ENCODE measurements around the gene OR13C2. TPM values are rescaled to one million over a fixed set of nuclear protein-coding genes. Genes with fewer than 3 reads are reported as not detected.

The OR13C2 gene
- total RNA-seq, 1 experiment from 2014 or later: not detected

- no peak for DNase-seq (ENCODE audit: extremely low read depth, low read depth)
These were observed 49.9 kb downstream of the OR13C2 start for GRCh38 chr9:104555521-104555920.

Other genes starting within 250 kb of the OR13C2 start
- gene OR13F1, start 101.4 kb downstream of the OR13C2 start, total RNA-seq (2014; rRNA removed; shearing (Covaris generic)): not detected in 2 replicates
- gene OR13C4, start 78.4 kb downstream of the OR13C2 start, total RNA-seq (2014; rRNA removed; shearing (Covaris generic)): not detected in 2 replicates
- gene OR13C3, start 68.8 kb downstream of the OR13C2 start, total RNA-seq (2014; rRNA removed; shearing (Covaris generic)): not detected in 2 replicates
- gene OR13C8, start 36.5 kb downstream of the OR13C2 start, total RNA-seq (2014; rRNA removed; shearing (Covaris generic)): not detected in 2 replicates
- gene OR13C5, start 6.2 kb downstream of the OR13C2 start, total RNA-seq (2014; rRNA removed; shearing (Covaris generic)): not detected in 2 replicates
- gene OR13C9, start 12.6 kb upstream of the OR13C2 start, total RNA-seq (2014; rRNA removed; shearing (Covaris generic)): not detected in 2 replicates
- gene OR13D1, start 88.9 kb upstream of the OR13C2 start, total RNA-seq (2014; rRNA removed; shearing (Covaris generic)): not detected in 2 replicates
- gene NIPSNAP3A, start 142.1 kb upstream of the OR13C2 start, total RNA-seq (2014; rRNA removed; shearing (Covaris generic)): 21.0 and 22.1 TPM in 2 replicates
- gene NIPSNAP3B, start 158.5 kb upstream of the OR13C2 start, total RNA-seq (2014; rRNA removed; shearing (Covaris generic)): 1.2 and 2.1 TPM in 2 replicates

Measured in NCI-H460 (cell line).